Measurements from ENCODE around the gene ZNF557.
"Not testable (repeated sequence)": the region's sequence is repeated elsewhere in the genome, so short reads cannot be mapped to it uniquely, and the experiment has no call there.

Gene ZNF557

DNA sequence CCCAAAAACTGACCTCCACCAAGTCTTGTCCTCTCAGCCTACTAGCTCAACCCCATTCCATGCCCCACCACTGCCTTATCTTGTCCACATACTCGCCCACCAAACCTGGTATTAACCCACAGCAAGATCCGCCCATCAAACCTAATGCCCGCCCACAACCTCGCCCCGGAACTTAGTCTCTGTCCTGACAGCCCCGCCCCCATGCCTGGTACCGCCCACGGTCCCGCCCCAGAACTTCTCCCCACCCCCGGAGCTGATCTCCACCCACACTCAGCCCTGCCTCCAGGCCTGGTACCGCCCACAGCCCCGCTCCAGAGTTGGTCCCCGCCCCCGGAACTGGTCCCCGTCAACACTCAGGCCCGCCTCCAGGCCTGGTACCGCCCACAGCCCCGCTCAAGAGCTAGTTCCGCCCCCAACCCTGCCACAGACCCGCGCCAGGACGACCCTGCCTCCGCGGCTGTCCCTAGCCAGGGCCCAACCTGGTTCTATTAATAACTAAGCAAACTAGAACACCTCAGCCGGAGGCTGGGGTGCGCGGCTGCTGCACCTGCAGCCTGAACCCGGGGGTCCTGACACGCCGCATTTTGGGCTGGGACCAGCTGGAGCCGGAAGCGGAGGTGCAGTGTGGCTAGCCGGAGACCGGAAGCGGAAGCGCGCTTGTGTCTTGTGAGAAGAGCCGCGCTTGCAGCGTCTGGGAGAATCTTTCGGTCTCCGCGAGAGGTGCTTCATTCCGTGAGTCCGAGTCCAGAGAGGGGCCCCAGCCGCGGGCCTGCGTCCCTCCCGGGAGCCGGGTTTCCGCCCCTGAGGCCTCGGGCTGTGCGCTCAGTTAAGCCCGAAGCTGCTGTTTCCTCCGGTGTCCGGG lies at the start of gene ZNF557:
ZNF557 (plus strand) TSS at position 662 of the 862 bp plus-strand sequence. CDS start 5,372 bp downstream, outside the sequence.
- DNase-seq (ENCODE audit: low read depth in 2 of 2) = peak; percentile 98 to 99

DNA sequence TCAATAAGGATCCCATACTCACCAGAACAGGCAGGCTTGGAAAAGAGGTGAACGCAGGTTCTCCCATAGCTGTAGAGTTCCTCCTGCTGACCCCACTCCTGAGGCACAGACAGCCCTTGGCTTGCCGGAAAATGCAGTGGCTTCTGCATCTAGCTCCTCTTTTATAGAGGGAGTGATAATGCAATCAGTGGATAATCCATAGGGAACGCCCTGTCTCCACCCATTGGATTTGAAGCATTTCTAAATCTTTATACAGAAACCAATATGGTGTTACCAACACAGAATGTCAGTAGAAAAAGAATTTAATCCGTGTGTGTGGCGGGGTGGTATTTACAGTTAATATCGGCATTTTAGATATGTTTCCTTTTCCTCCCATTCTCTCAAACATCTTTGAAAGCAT lies 48.2 kb upstream of the ZNF557 start, which contains the start of gene MBD3L2B:
MBD3L2B (minus strand) TSS at position 101 of the 400 bp plus-strand sequence; CDS start at position 67, 34 bp downstream.
- DNase-seq (ENCODE audit: low read depth in 2 of 2) = not testable (repeated sequence)

DNA sequence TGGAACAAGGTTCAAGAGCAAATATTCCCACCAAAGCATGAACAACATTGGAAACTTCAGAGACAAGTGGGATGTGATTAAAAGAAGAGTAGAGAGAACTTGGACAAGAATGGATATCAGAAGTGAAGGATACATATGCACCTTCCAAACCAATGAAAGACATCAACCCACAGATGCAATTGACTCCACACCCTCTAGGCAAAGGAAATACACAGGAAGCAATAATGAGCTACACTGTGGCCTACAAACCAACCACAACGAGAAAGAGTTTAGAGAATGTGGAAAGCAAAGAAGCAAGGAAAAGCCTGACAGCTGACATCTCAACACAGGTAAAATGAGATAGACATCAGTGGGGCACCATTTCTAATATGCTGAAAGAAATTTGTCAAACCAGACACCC lies 40.7 kb upstream of the ZNF557 start:
- DNase-seq (ENCODE audit: low read depth in 2 of 2) = not testable (repeated sequence)

DNA sequence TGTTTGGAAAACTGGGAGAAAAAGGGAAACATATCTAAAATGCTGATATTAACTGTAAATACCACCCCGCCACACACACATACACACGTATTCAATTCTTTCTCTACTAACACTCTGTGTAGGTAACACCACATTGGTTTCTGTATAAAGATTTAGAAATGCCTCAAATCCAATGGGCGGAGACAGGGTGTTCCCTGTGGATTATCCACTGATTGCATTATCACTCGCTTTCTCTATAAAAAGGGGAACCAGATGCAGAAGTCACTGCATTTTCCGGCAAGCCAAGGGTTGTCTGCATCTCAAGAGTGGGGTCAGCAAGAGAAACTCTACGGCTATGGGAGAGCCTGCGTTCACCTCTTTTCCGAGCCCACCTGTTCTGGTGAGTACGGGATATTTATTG lies 39.2 kb upstream of the ZNF557 start, which contains the start of gene MBD3L5:
MBD3L5 (plus strand) TSS at position 301 of the 400 bp plus-strand sequence; CDS start at position 335, 34 bp downstream.
- not testable (repeated sequence) for DNase-seq (ENCODE audit: low read depth in 2 of 2)

DNA sequence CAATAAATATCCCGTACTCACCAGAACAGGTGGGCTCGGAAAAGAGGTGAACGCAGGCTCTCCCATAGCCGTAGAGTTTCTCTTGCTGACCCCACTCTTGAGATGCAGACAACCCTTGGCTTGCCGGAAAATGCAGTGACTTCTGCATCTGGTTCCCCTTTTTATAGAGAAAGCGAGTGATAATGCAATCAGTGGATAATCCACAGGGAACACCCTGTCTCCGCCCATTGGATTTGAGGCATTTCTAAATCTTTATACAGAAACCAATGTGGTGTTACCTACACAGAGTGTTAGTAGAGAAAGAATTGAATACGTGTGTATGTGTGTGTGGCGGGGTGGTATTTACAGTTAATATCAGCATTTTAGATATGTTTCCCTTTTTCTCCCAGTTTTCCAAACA lies 29.4 kb upstream of the ZNF557 start, which contains the start of gene MBD3L4:
MBD3L4 (minus strand) TSS at position 101 of the 400 bp plus-strand sequence; CDS start at position 66, 35 bp downstream.
- not testable (repeated sequence) for DNase-seq (ENCODE audit: low read depth in 2 of 2)

DNA sequence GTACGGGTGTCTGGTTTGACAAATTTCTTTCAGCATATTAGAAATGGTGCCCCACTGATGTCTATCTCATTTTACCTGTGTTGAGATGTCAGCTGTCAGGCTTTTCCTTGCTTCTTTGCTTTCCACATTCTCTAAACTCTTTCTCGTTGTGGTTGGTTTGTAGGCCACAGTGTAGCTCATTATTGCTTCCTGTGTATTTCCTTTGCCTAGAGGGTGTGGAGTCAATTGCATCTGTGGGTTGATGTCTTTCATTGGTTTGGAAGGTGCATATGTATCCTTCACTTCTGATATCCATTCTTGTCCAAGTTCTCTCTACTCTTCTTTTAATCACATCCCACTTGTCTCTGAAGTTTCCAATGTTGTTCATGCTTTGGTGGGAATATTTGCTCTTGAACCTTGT lies 27.9 kb upstream of the ZNF557 start:
- DNase-seq (ENCODE audit: low read depth in 2 of 2) = not testable (repeated sequence)

DNA sequence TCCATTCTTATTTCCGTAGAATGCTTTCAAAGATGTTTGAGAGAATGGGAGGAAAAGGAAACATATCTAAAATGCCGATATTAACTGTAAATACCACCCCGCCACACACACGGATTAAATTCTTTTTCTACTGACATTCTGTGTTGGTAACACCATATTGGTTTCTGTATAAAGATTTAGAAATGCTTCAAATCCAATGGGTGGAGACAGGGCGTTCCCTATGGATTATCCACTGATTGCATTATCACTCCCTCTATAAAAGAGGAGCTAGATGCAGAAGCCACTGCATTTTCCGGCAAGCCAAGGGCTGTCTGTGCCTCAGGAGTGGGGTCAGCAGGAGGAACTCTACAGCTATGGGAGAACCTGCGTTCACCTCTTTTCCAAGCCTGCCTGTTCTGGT lies 20.5 kb upstream of the ZNF557 start, which contains the start of gene MBD3L2:
MBD3L2 (plus strand) TSS at position 301 of the 400 bp plus-strand sequence; CDS start at position 354, 53 bp downstream.
- not testable (repeated sequence) for DNase-seq (ENCODE audit: low read depth in 2 of 2)

DNA sequence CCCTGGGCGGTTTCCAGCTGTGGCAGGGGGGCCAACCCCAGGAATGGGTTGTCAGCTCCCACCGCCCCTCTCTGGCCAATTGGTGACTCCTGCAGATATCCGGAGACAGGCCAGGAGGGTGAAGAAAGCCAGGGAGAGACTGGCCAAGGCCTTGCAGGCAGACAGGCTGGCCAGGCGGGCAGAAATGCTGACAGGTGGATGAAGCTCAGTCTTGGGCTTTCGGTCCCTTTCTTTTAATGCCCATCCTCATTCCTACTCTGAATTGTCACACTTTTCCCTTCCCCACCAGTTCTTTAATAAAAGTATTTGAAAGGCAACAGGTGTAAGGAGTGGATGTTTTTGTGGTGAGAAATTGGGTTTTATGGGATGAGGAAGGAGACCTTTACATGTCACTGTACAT lies 18.1 kb upstream of the ZNF557 start:
- not testable (repeated sequence) for DNase-seq (ENCODE audit: low read depth in 2 of 2)

DNA sequence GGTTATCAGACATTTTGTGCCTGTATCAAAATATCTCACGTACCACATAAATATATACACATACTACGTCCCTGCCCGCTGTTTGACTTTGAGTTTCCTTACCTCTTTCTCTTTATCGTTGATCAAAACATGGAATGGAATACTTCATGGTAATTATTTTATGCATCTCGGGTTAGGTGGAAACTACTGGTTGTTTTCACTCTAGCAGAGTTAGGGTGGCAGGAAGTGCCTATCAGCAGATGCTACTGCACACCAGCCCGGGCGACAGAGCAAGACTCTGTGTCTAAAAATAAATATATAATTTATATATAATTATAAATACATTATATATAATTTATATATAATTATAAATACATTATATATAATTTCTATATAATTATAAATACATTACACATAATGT lies 16.6 kb upstream of the ZNF557 start:
- DNase-seq (ENCODE audit: low read depth in 2 of 2) = not testable (repeated sequence)

DNA sequence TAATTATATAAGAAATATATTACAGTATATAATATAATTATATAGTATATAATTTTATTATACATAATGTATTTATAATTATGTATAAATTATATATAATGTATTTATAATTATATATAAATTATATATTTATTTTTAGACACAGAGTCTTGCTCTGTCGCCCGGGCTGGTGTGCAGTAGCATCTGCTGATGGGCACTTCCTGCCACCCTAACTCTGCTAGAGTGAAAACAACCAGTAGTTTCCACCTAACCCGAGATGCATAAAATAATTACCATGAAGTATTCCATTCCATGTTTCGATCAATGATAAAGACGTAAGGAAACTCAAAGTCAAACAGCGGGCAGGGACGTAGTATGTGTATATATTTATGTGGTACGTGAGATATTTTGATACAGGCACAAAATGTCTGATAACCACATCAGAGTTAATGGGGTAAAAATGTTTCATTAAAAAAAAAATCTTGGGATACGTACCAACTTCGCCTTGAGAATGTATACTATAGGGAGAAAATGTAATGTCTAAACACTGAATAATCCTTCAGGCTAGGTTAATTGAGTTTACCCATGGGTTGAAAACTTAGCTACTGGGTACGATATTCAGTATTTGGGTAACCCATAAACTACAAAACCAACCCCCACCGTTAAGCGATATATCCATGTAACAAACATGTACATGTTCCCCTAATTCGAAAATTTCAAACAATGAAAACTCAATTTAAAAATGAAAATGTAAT lies 14.7 kb upstream of the ZNF557 start:
- DNase-seq (ENCODE audit: low read depth in 2 of 2) = not testable (repeated sequence)

DNA sequence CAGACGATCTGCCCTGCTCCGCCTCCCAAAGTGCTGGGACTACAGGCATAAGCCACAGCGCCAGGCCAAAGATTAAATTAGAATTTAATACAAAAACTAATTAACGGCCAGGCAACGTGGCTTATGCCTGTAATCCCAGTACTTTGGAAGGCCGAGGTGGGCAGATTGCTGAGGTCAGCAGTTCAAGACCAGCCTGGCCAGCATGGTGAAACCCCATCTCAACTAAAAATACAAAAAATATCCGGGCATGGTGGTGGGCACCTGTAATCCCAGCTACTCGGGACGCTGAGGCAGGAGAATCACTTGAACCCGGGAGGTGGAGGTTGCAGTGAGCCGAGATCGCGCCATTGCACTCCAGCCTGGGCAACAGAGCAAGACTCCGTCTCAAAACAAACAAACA lies 13.8 kb upstream of the ZNF557 start:
- DNase-seq (ENCODE audit: low read depth in 2 of 2) = not testable (repeated sequence)

DNA sequence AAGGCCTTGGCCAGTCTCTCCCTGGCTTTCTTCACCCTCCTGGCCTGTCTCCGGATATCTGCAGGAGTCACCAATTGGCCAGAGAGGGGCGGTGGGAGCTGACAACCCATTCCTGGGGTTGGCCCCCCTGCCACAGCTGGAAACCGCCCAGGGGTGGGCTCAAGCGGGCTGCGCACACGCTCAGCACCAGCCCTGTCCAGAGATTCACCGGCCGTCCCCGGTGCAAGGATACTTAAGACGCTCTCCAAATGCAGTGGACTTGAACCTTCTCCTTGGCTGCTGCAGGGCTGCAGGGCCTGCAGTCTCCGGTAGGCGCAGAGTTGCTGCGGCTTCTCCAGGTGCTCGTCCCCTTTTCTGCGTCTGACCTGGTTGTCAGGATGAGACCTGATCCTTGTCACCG lies 13.1 kb upstream of the ZNF557 start:
- not testable (repeated sequence) for DNase-seq (ENCODE audit: low read depth in 2 of 2)

DNA sequence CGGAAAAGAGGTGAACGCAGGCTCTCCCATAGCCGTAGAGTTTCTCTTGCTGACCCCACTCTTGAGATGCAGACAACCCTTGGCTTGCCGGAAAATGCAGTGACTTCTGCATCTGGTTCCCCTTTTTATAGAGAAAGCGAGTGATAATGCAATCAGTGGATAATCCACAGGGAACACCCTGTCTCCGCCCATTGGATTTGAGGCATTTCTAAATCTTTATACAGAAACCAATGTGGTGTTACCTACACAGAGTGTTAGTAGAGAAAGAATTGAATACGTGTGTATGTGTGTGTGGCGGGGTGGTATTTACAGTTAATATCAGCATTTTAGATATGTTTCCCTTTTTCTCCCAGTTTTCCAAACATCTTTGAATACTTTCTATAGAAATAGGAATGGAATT lies 10.9 kb upstream of the ZNF557 start, which contains the start of gene MBD3L3:
MBD3L3 (minus strand) TSS at position 101 of the 400 bp plus-strand sequence; CDS start at position 30, 71 bp downstream.
- not testable (repeated sequence) for DNase-seq (ENCODE audit: low read depth in 2 of 2)

DNA sequence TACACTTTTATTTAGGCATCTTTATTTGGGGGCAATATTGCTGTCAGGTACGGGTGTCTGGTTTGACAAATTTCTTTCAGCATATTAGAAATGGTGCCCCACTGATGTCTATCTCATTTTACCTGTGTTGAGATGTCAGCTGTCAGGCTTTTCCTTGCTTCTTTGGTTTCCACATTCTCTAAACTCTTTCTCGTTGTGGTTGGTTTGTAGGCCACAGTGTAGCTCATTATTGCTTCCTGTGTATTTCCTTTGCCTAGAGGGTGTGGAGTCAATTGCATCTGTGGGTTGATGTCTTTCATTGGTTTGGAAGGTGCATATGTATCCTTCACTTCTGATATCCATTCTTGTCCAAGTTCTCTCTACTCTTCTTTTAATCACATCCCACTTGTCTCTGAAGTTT lies 9.5 kb upstream of the ZNF557 start:
- not testable (repeated sequence) for DNase-seq (ENCODE audit: low read depth in 2 of 2)

DNA sequence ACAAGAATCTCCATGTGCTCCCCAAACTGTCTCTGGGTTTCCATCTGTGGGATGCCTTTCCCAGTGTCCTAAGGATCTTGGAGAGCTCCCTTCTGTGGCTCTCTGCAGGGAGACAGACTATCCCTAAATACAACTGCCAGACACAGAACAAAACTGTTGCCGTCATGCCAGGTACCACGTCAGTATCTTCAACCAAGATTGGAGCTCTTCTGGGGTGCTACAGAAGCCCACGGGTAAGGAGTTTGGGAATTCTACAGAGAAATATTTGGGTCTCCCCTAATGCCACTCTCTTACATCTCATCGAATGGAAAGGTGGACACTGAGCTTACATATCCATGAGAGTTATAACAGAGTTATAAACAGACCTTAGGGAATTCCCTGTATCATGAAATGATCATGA lies 6.2 kb upstream of the ZNF557 start:
- no peak for DNase-seq (ENCODE audit: low read depth in 2 of 2)

DNA sequence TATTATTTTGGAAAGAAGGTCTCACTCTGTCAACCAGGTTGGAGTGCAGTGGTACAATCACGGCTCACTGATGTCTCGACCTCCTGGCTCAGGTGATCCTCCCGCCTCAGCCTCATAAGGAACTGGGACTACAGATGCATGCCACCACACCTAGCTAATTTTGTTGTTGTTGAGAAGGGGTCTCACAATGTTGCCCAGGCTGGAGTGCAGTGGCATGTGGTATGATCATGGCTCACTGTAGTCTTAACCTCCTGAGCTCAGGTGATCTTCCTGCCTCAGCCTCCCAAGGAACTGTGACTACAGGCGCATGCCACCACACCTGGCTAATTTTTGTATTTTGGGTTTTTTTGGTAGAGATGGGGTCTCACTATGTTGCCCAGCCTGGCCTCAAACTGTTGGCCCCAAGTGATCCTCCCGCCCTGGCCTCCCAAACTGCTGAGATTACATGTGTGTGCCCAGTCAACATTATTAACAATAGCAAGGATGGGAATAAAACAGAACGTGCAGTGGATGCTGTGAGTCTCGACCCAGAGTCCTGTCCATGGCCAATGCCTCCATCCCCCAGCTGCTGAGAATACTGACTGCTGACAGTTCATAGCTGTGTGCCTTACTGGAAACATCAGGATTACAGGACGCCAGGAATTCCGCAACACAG lies 5.6 kb upstream of the ZNF557 start:
- no peak for DNase-seq (ENCODE audit: low read depth in 2 of 2)

DNA sequence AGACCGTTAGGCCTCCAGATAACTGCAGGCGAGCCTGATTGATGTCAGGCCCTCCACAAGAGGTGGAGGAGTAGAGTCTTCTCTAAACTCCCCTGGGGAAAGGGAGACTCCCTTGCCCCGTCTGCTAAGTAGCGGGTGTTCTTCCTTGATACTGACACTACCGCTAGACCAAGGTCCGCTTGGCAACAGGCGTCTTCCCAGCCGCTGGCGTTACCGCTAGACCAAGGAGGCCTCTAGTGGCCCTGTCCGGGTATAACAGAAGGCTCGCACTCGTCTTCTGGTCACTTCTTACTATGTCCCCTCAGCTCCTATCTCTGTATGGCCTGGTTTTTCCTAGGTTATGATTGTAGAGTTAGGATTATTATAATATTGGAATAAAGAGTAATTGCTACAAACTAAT lies 2.4 kb upstream of the ZNF557 start:
- DNase-seq (ENCODE audit: low read depth in 2 of 2) = not testable (repeated sequence)

DNA sequence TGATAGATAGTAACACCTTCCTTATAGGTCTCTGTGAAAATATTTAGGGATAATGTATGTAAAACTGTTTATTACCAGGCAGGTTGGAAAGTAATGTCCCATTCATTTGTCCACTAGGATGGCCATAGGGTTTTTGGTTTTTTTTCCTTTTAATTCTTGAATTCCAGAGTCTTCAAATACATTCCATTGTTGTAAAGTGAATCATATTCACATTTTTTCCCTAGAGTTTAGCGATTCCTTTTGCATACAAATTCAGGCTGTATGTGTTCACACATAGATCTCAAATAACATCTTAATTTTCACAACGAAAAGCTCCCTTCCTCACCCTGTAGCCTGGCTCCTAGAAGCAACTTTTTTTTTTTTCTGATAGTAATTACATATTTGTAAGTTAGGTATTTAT lies 1.8 kb upstream of the ZNF557 start:
- no peak for DNase-seq (ENCODE audit: low read depth in 2 of 2)

DNA sequence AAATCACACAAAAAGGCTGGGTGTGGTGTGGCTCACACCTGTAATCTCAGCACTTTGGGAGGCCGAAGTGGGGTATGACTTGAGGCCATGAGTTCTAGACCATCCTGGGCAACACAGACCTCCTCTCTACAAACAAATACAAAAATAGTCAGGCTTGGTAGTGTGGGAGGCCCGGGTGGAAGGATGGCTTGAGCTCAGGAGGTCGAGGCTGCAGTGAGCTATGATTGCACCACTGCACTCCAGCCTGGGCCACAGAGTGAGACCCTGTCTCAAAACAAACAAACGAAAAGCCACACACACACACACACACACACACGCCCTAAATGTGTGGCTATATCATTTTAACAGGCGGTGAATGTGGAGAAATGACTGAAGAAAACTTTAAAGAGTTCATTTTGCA lies 904 bp upstream of the ZNF557 start:
- no peak for DNase-seq (ENCODE audit: low read depth in 2 of 2)

DNA sequence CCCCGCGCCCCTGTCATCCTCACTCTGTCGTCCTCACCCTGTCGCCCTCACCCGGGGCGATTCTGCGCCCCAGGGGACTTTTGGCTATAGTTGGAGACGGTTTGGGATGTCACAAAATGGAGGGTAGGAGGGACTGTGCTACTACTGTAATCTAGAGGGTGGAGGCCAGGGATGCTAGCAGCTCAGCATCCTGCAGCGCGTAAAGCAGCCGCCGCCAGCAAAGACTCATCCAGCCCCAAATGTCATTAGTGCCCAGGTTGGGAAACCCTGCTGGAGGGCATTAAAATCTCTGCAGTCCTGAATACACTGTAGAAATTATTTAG lies 362 bp downstream of the ZNF557 start:
- no peak for DNase-seq (ENCODE audit: low read depth in 2 of 2)

DNA sequence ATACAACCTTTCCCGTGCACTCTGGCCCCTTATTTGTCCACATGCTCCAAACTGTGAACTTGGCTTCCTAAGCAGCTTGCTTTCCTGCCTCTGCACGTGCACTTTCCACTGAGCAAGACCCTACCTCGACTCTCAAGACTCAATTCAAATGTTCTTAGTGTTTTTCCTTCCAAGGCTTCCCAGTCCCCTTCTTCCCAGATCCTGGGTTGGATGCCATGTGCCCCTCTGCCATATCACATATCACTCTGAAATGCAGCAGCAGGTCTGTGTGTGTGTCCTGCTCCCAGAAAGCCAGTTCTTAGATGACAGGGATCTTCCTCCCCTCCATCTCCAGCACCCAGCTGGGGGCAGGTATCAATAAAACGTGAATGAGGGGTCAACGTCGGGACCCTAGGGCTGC lies 3.0 kb downstream of the ZNF557 start:
- no peak for DNase-seq (ENCODE audit: low read depth in 2 of 2)

All from stimulated activated CD8-positive, alpha-beta memory T cell treated with anti-CD3 and anti-CD28 coated beads, Interleukin-7, amount 100 ng/mL, for 4 hours (primary cell).